Ovary (tissue), 3 donors: ENCODE data around the gene CCT6A.
"Not testable (repeated sequence)": the region's sequence is repeated elsewhere in the genome, so short reads cannot be mapped to it uniquely, and the experiment has no call there.

Experiments used
- CTCF ChIP-seq, 3 donors: fragments of 450-650 bp in 2 of 3; fragments of 200-600 bp in 1 of 3; IDR thresholded peaks; one replicate each; pipeline versions ENCODE4 v1.5.1 to v1.8.0; 2016 to 2022; ENCODE audit warnings: antibody characterized with exemption in 3 of 3, mild to moderate bottlenecking in 1 of 3
- EP300 ChIP-seq: sonication (generic); formaldehyde crosslinking; IDR thresholded peaks from one replicate; pipeline ENCODE4 v1.6.1; 2017; ENCODE audit warnings: antibody characterized with exemption
- POLR2A ChIP-seq: fragments of 450-650 bp; IDR thresholded peaks from one replicate; pipeline ENCODE4 v1.6.1; 2017; ENCODE audit warnings: antibody characterized with exemption, mild to moderate bottlenecking, moderate library complexity
- donor health status: DM: no; HTN: no; CAD: no.

- not testable (repeated sequence) for TF ChIP-seq CTCF (IDR thresholded peaks at IDR 0.05); POLR2A; EP300
Observed at GRCh38 chr7:56048763-56049162, 2.8 kb upstream of the CCT6A start.
